Measurements from ENCODE around the gene RABGAP1L. TPM values are rescaled to one million over a fixed set of nuclear protein-coding genes. Genes with fewer than 3 reads are reported as not detected.

Gene RABGAP1L
- total RNA-seq, 2 experiments from 2014 or later = 98.1 to 158 TPM

DNA sequence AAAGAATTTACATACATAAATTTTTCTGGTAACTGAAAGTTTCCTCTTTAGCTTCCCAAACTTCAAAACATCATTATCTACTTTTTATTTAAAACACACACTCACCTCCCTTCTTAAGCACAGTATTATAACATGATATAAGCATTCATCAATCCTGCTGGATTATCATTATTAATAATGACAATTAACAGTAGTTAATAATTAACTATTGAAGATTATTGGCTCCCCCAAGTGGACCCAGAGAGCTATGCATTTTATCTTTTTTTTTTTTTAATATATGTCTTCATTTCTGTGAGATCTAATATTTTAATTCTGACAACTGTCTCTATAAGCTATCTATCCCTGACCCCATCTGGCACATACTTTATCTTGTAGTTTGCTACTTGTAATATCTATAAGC is 588.3 kb downstream of the RABGAP1L start:
- Histone ChIP-seq H3K4me3 (ENCODE audit: low read depth, low read length, poor library complexity, severe bottlenecking) (no peak overlapping the region), H3K9me2 (ENCODE audit: insufficient read depth, low read length) (no peaks in the 10 kb centered on the region), H4K20me1 (ENCODE audit: insufficient read depth, low read length) (no peaks in the 10 kb centered on the region), H3K27ac (ENCODE audit: low read depth, low read length, poor library complexity, severe bottlenecking) (no peak overlapping the region), H2AFZ (ENCODE audit: low read length) (no peak overlapping the region), H3K9me3 (ENCODE audit: low read length) (no peaks in the 10 kb centered on the region), H3K4me2 (ENCODE audit: low read length) (no peak overlapping the region), H3K79me2 (ENCODE audit: insufficient read depth, low read depth, low read length) (no peaks in the 10 kb centered on the region), H3K36me3 (ENCODE audit: insufficient read depth, low read length) (no peaks in the 10 kb centered on the region), H3K4me1 (ENCODE audit: insufficient read depth, low read length, poor library complexity, severe bottlenecking) (peaks cover 17% of the 10 kb centered on the region)
- POLR2A ChIA-PET = interaction anchor here (0.6 to 2.0 kb wide), 7 partner anchors 149 to 1393 kb away, joined by 3 to 20 read pairs (median 4); no protein-coding TSS in a partner anchor
- no peak for TF ChIP-seq EZH2phosphoT487 (IDR thresholded peaks at IDR 0.05; ENCODE audit: borderline replicate concordance, low read depth, low read length)
- TF ChIP-seq, protein P1, sequence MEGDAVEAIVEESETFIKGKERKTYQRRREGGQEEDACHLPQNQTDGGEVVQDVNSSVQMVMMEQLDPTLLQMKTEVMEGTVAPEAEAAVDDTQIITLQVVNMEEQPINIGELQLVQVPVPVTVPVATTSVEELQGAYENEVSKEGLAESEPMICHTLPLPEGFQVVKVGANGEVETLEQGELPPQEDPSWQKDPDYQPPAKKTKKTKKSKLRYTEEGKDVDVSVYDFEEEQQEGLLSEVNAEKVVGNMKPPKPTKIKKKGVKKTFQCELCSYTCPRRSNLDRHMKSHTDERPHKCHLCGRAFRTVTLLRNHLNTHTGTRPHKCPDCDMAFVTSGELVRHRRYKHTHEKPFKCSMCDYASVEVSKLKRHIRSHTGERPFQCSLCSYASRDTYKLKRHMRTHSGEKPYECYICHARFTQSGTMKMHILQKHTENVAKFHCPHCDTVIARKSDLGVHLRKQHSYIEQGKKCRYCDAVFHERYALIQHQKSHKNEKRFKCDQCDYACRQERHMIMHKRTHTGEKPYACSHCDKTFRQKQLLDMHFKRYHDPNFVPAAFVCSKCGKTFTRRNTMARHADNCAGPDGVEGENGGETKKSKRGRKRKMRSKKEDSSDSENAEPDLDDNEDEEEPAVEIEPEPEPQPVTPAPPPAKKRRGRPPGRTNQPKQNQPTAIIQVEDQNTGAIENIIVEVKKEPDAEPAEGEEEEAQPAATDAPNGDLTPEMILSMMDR (conservative IDR thresholded peaks at IDR 0.05; ENCODE audit: low read length) = peak; percentile 81
- no TSS peak for BruUV-seq (replicated peaks)
- CTCF ChIA-PET (ENCODE audit: unreplicated experiment) = interaction anchor here (4.7 kb wide), 1 partner anchor 485 kb away, joined by 20 read pairs; no protein-coding TSS in a partner anchor
- intact Hi-C loops (cut with micrococcal nuclease; ENCODE audit: unreplicated experiment) = no loop called here
- DNase-seq (ENCODE audit: low spot score) = no peak

DNA sequence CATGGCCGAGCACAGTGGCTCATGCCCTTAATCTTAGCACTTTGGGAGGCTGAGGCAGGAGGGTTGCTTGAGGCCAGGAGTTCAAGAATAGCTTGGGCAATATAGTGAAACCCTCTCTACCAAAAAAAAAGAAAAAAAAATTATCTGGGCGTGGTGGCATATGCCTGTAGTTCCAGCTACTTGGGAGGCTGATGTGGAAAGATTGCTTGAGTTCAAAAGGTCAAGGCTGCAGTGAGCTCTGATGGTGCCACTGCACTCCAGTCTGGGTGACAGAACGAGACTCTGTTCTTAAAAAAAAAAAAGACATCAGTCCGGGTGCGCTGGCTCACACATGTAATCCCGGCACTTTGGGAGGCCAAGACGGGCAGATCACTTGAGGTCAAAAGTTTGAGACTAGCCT is 589.3 kb downstream of the RABGAP1L start:
- intact Hi-C loops (cut with micrococcal nuclease; ENCODE audit: unreplicated experiment) = no loop called here
- CTCF ChIA-PET (ENCODE audit: unreplicated experiment) = interaction anchor here (4.7 kb wide), 1 partner anchor 486 kb away, joined by 20 read pairs; no protein-coding TSS in a partner anchor

DNA sequence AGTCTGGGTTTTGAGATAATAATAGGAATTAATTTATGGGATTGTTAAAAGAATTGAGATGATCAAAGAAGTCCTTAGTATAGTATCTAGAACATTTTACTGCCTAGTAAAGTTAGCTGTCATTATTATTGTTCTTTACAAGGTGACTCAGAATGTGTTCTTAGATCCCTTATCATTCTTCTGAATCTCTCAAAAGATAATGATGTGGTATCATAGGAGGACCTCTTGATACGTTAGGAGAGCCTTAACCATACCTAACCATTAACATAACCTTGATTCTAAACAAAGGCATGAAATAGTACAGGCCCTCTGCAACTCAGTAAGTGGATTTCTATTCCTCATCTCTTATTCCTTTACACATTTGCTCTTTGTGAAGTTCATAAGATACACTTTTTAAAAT is 593.8 kb downstream of the RABGAP1L start:
- CTCF ChIA-PET (ENCODE audit: unreplicated experiment) = no interaction called here
- BruUV-seq (replicated peaks) = no TSS peak

More for the DNA sequence above, 589.3 kb downstream of the RABGAP1L start:
- Histone ChIP-seq H3K4me1 (ENCODE audit: insufficient read depth, low read length, poor library complexity, severe bottlenecking) (peaks cover 8% of the 10 kb centered on the region), H3K36me3 (ENCODE audit: insufficient read depth, low read length) (no peaks in the 10 kb centered on the region), H3K4me2 (ENCODE audit: low read length) (no peak overlapping the region), H3K4me3 (ENCODE audit: low read depth, low read length, poor library complexity, severe bottlenecking) (no peak overlapping the region), H2AFZ (ENCODE audit: low read length) (no peak overlapping the region), H3K79me2 (ENCODE audit: insufficient read depth, low read depth, low read length) (no peaks in the 10 kb centered on the region), H3K27ac (ENCODE audit: low read depth, low read length, poor library complexity, severe bottlenecking) (no peak overlapping the region), H3K9me3 (ENCODE audit: low read length) (no peaks in the 10 kb centered on the region), H4K20me1 (ENCODE audit: insufficient read depth, low read length) (no peaks in the 10 kb centered on the region), H3K9me2 (ENCODE audit: insufficient read depth, low read length) (no peaks in the 10 kb centered on the region)
- POLR2A ChIA-PET = interaction anchor here (0.8 to 2.0 kb wide), 7 partner anchors 9 to 503 kb away, joined by 3 to 20 read pairs (median 3); no protein-coding TSS in a partner anchor
- TF ChIP-seq, protein P1 (conservative IDR thresholded peaks at IDR 0.05; ENCODE audit: low read length) = no peak
- TF ChIP-seq EZH2phosphoT487 (IDR thresholded peaks at IDR 0.05; ENCODE audit: borderline replicate concordance, low read depth, low read length) = no peak
- no peak for DNase-seq (ENCODE audit: low spot score)
- BruUV-seq (replicated peaks) = no TSS peak

More for the DNA sequence above, 593.8 kb downstream of the RABGAP1L start:
- Histone ChIP-seq H3K4me2 (ENCODE audit: low read length) (no peak overlapping the region), H3K79me2 (ENCODE audit: insufficient read depth, low read depth, low read length) (no peaks in the 10 kb centered on the region), H3K9me2 (ENCODE audit: insufficient read depth, low read length) (no peaks in the 10 kb centered on the region), H3K36me3 (ENCODE audit: insufficient read depth, low read length) (no peaks in the 10 kb centered on the region), H3K4me3 (ENCODE audit: low read depth, low read length, poor library complexity, severe bottlenecking) (no peak overlapping the region), H4K20me1 (ENCODE audit: insufficient read depth, low read length) (no peaks in the 10 kb centered on the region), H3K4me1 (ENCODE audit: insufficient read depth, low read length, poor library complexity, severe bottlenecking) (no peaks in the 10 kb centered on the region), H3K9me3 (ENCODE audit: low read length) (0 out of 2 replicates have a peak, but pooled peaks cover under 1% of the 10 kb centered on the region), H2AFZ (ENCODE audit: low read length) (no peak overlapping the region), H3K27ac (ENCODE audit: low read depth, low read length, poor library complexity, severe bottlenecking) (no peak overlapping the region)
- no peak for DNase-seq (ENCODE audit: low spot score)
- intact Hi-C loops (cut with micrococcal nuclease; ENCODE audit: unreplicated experiment) = no loop called here
- POLR2A ChIA-PET = interaction anchor here (0.7 to 0.9 kb wide), 2 partner anchors 253 to 488 kb away, joined by 3 read pairs; no protein-coding TSS in a partner anchor
- TF ChIP-seq EZH2phosphoT487 (IDR thresholded peaks at IDR 0.05; ENCODE audit: borderline replicate concordance, low read depth, low read length) = no peak
- TF ChIP-seq, protein P1 (conservative IDR thresholded peaks at IDR 0.05; ENCODE audit: low read length) = no peak

Data from OCI-LY7 (cell line).